H9 (cell line): ENCODE data around the gene NACC1. TPM values are rescaled to one million over a fixed set of nuclear protein-coding genes. Genes with fewer than 3 reads are reported as not detected.

ENCODE experiments used
- DNase-seq: peaks from one replicate; pipeline ENCODE4 v3.0.0-alpha.2; 2017
- H2AFZ ChIP-seq: one replicate; pipeline ENCODE4 v1.6.1; 2013; ENCODE audit warnings: mild to moderate bottlenecking, low read length, control low read depth, moderate library complexity
- H2AK5ac ChIP-seq: 2 replicates; pipeline ENCODE4 v1.6.1; 2013; ENCODE audit warnings: low read length, control low read depth, mixed read lengths; ENCODE audit not compliant: insufficient read length
- H2BK120ac ChIP-seq: one replicate; pipeline ENCODE4 v1.6.1; 2013; ENCODE audit warnings: low read depth, mild to moderate bottlenecking, low read length, control low read depth, inconsistent platforms; ENCODE audit not compliant: poor library complexity, severe bottlenecking
- H2BK12ac ChIP-seq: 2 replicates; pipeline ENCODE4 v1.6.1; 2013; ENCODE audit warnings: low read length, control low read depth, mixed read lengths, low read depth; ENCODE audit not compliant: insufficient read length
- H2BK15ac ChIP-seq: 2 replicates; pipeline ENCODE4 v1.6.1; 2013; ENCODE audit warnings: low read depth, low read length, control low read depth
- H2BK20ac ChIP-seq: one replicate; pipeline ENCODE4 v1.6.1; 2013; ENCODE audit warnings: low read depth, mild to moderate bottlenecking, low read length, control low read depth, inconsistent platforms; ENCODE audit not compliant: poor library complexity, severe bottlenecking
- H2BK5ac ChIP-seq: 2 replicates; pipeline ENCODE4 v1.6.1; 2013; ENCODE audit warnings: low read length, control low read depth, mixed read lengths; ENCODE audit not compliant: insufficient read length
- H3K14ac ChIP-seq: 2 replicates; pipeline ENCODE4 v1.6.1; 2013; ENCODE audit warnings: low read length, control low read depth; ENCODE audit not compliant: insufficient read depth
- H3K18ac ChIP-seq: 2 replicates; pipeline ENCODE4 v1.6.1; 2013; ENCODE audit warnings: low read depth, mild to moderate bottlenecking, mixed read lengths, low read length, control low read depth; ENCODE audit not compliant: insufficient read length
- H3K23ac ChIP-seq: 2 replicates; pipeline ENCODE4 v1.6.1; 2013; ENCODE audit warnings: low read length, control low read depth, mixed read lengths, low read depth; ENCODE audit not compliant: insufficient read length
- H3K23me2 ChIP-seq: 2 replicates; pipeline ENCODE4 v1.6.1; 2013; ENCODE audit warnings: low read depth, mild to moderate bottlenecking, mixed read lengths, low read length, control low read depth; ENCODE audit not compliant: insufficient read length, poor library complexity, severe bottlenecking
- H3K27ac ChIP-seq: 2 replicates; pipeline ENCODE4 v1.5.1; 2013; ENCODE audit warnings: low read length, control low read depth, mixed read lengths, low read depth; ENCODE audit not compliant: insufficient read length
- H3K27me3 ChIP-seq: 2 replicates; pipeline ENCODE4 v1.6.1; 2013; ENCODE audit warnings: low read length, control low read depth, inconsistent platforms; ENCODE audit not compliant: insufficient read depth
- H3K4ac ChIP-seq: 2 replicates; pipeline ENCODE4 v1.6.1; 2013; ENCODE audit warnings: low read depth, mild to moderate bottlenecking, control low read depth, inconsistent platforms, low read length, moderate library complexity
- H3K4me1 ChIP-seq: 2 replicates; pipeline ENCODE4 v1.6.1; 2013; ENCODE audit warnings: low read length, control low read depth, inconsistent platforms; ENCODE audit not compliant: insufficient read depth
- H3K4me2 ChIP-seq: 2 replicates; pipeline ENCODE4 v1.6.1; 2013; ENCODE audit warnings: low read length, control low read depth, mixed read lengths; ENCODE audit not compliant: insufficient read length, insufficient read depth
- H3K56ac ChIP-seq: 2 replicates; pipeline ENCODE4 v1.6.1; 2013; ENCODE audit warnings: low read depth, mild to moderate bottlenecking, mixed read lengths, low read length, control low read depth; ENCODE audit not compliant: insufficient read length
- H3K79me1 ChIP-seq: 2 replicates; pipeline ENCODE4 v1.6.1; 2013; ENCODE audit warnings: low read depth, mild to moderate bottlenecking, moderate library complexity, low read length, control low read depth, inconsistent platforms; ENCODE audit not compliant: insufficient read depth, poor library complexity, severe bottlenecking
- H3K79me2 ChIP-seq: 2 replicates; pipeline ENCODE4 v1.6.1; 2013; ENCODE audit warnings: low read length, control low read depth, inconsistent platforms; ENCODE audit not compliant: insufficient read depth
- H3K9ac ChIP-seq: 2 replicates; pipeline ENCODE4 v1.6.1; 2013; ENCODE audit warnings: low read length, control low read depth, mixed read lengths; ENCODE audit not compliant: insufficient read length; ENCODE audit errors: extremely low read depth
- H3K9me3 ChIP-seq: one replicate; pipeline ENCODE4 v1.6.1; 2013; ENCODE audit warnings: low read depth, low read length, inconsistent platforms; ENCODE audit not compliant: control insufficient read depth
- H3T11ph ChIP-seq: one replicate; pipeline ENCODE4 v1.6.1; 2013; ENCODE audit warnings: mild to moderate bottlenecking, low read length, control low read depth, inconsistent platforms
- H4K20me1 ChIP-seq: one replicate; pipeline ENCODE4 v1.6.1; 2013; ENCODE audit not compliant: control insufficient read depth, insufficient read length, insufficient read depth
- H4K5ac ChIP-seq: 2 replicates; pipeline ENCODE4 v1.6.1; 2013; ENCODE audit warnings: low read depth, mild to moderate bottlenecking, mixed read lengths, low read length, control low read depth; ENCODE audit not compliant: insufficient read length
- H4K8ac ChIP-seq: replicated peaks from 2 replicates; pipeline ENCODE4 v1.6.1; 2013; ENCODE audit warnings: low read length, control low read depth, mixed read lengths, low read depth; ENCODE audit not compliant: insufficient read length
- H4K91ac ChIP-seq: 2 replicates; pipeline ENCODE4 v1.6.1; 2013; ENCODE audit warnings: low read depth, mild to moderate bottlenecking, moderate library complexity, mixed read lengths, low read length, control low read depth; ENCODE audit not compliant: insufficient read length
- H3K27ac Mint-ChIP-seq, 3 experiments: 2 replicates in 2 of 3; 3 replicates in 1 of 3; pipeline ENCODE4 v1.8.0; 2020 to 2021; ENCODE audit warnings: mixed read lengths in 3 of 3, mild to moderate bottlenecking in 1 of 3, moderate library complexity in 1 of 3
- H3K27me3 Mint-ChIP-seq: 2 replicates; pipeline ENCODE4 v1.8.0; 2021; ENCODE audit warnings: low read depth, mild to moderate bottlenecking, moderate library complexity, mixed read lengths
- H3K36me3 Mint-ChIP-seq, 3 experiments: 2 replicates in 2 of 3; 3 replicates in 1 of 3; pipeline ENCODE4 v1.8.0; 2020 to 2021; ENCODE audit warnings: low read depth in 3 of 3, mixed read lengths in 3 of 3; ENCODE audit not compliant: insufficient read depth in 1 of 3
- H3K4me1 Mint-ChIP-seq, 2 experiments: 2 replicates each; pipeline ENCODE4 v1.8.0; 2020; ENCODE audit warnings: mixed read lengths in 2 of 2
- H3K4me3 Mint-ChIP-seq, 2 experiments: 2 replicates in 1 of 2; 3 replicates in 1 of 2; pipeline ENCODE4 v1.8.0; 2020 to 2021; ENCODE audit warnings: mild to moderate bottlenecking in 2 of 2, mixed read lengths in 2 of 2, moderate library complexity in 1 of 2
- H3K9me3 Mint-ChIP-seq, 2 experiments: 2 replicates in 1 of 2; 3 replicates in 1 of 2; pipeline ENCODE4 v1.8.0; 2020; ENCODE audit warnings: mild to moderate bottlenecking in 2 of 2, mixed read lengths in 2 of 2, moderate library complexity in 1 of 2
- CTCF ChIP-seq: fragments of 200-600 bp; sonication (generic); conservative IDR thresholded peaks from 3 replicates; pipeline ENCODE4 v1.8.0; 2021; ENCODE audit warnings: antibody characterized with exemption, mild to moderate bottlenecking
- WGBS: extraction: QIAGEN DNeasy Blood & Tissue Kit; methylation state at CpG from one replicate; pipeline ENCODE4 v1.1.7; 2013; ENCODE audit warnings: missing lambda C conversion rate, low lambda C conversion rate, mixed read lengths; ENCODE audit not compliant: insufficient read length; ENCODE audit errors: extremely low coverage; 5-methylcytosine and 5-hydroxymethylcytosine counted together
- total RNA-seq: library from RNA; stranded (reverse); gene quantifications from 2 replicates; pipeline ENCODE4 v1.2.1, GENCODE V29; 2021

The NACC1 gene
- total RNA-seq, 1 experiment from 2014 or later = 198 TPM

GRCh38 chr19:13155472-13156359 is 37.7 kb downstream of the NACC1 start:
- Histone ChIP-seq H3K9ac (peak overlapping the region; percentile 55), H2BK5ac (no peak overlapping the region), H3K27me3 (no peaks in the 10 kb centered on the region), H3K18ac (peak overlapping the region; percentile 75), H3K9me3 (no peaks in the 10 kb centered on the region), H3K23me2 (peaks cover 16% of the 10 kb centered on the region), H4K91ac (no peak overlapping the region), H2BK15ac (no peak overlapping the region), H3K79me1 (no peaks in the 10 kb centered on the region), H4K5ac (no peak overlapping the region), H3K27ac (peak overlapping the region; percentile 84), H2AFZ (no peak overlapping the region), H3K23ac (no peak overlapping the region), H3K4me2 (peak overlapping the region; percentile 78), H3T11ph (no peak overlapping the region), H3K79me2 (peaks cover 17% of the 10 kb centered on the region; the same call in 1 of the 2 replicates), H2AK5ac (peak overlapping the region; percentile 7), H3K4me1 (peaks cover 2% of the 10 kb centered on the region; the same call in 1 of the 2 replicates), H2BK20ac (no peak overlapping the region), H4K8ac (no peak overlapping the region), H2BK120ac (no peak overlapping the region), H4K20me1 (no peaks in the 10 kb centered on the region), H3K14ac (peak overlapping the region; percentile 49; the same call in 1 of the 2 replicates), H3K56ac (no peak overlapping the region), H2BK12ac (no peak overlapping the region), H3K4ac (no peak overlapping the region; the same call in 1 of the 2 replicates)
- peaks cover 20 to 25% of the 10 kb centered on the region in 2 experiments for H3K4me1 Mint-ChIP-seq
- peak overlapping the region; percentile 98 to 99 (median 99) for H3K27ac Mint-ChIP-seq
- WGBS = no CpG with 5 or more reads among the region's 55 CpGs
- H3K4me3 Mint-ChIP-seq = peak overlapping the region; percentile 96 to 97
- peaks cover 14 to 21% (median 18%) of the 10 kb centered on the region in 3 experiments for H3K36me3 Mint-ChIP-seq
- peak; percentile 94 for DNase-seq
- TF ChIP-seq CTCF = no peak
- H3K27me3 Mint-ChIP-seq = peaks cover 12% of the 10 kb centered on the region
- H3K9me3 Mint-ChIP-seq = peaks cover 8 to 9% of the 10 kb centered on the region in 2 experiments; a peak in 3 of 5 replicates
